Measurements from ENCODE around the gene SLC36A3.

GRCh38 chr5:151327585-151327984 lies 24.0 kb upstream of the SLC36A3 start:
- TF ChIP-seq GATA2 (IDR thresholded peaks at IDR 0.05; ENCODE audit: low read depth, low read length) (no peak), GATA3 (IDR thresholded peaks at IDR 0.05; ENCODE audit: low read depth, low read length) (no peak)
